Measurements from ENCODE around the gene MICU2. TPM values are rescaled to one million over a fixed set of nuclear protein-coding genes. Genes with fewer than 3 reads are reported as not detected.

MICU2 gene
- total RNA-seq, result 64.4 TPM
- 10 to 100 TPM; 57.5 to 78.8 (median 62.7) TPM for polyA plus RNA-seq (ENCODE audit: insufficient read depth in 1 of 8, insufficient read length in 8 of 8, low replicate concordance in 1 of 8)
- long read RNA-seq, donor 1, transcript MICU2-201 (12 exons, 1,920 nt), result major isoform, 10 of 11 reads
- long read RNA-seq, donor 1, partial matches to known transcripts, result 0 of 11 reads
- long read RNA-seq, donor 1, other reads (novel, unspliced or antisense), result 0 of 11 reads
- long read RNA-seq, donor 2, result 0 reads
- long read RNA-seq, donor 3, transcript MICU2-201 (12 exons, 1,920 nt), result major isoform, 14 of 16 reads
- long read RNA-seq, donor 3, partial matches to known transcripts, result 0 of 16 reads
- long read RNA-seq, donor 3, other reads (novel, unspliced or antisense), result 0 of 16 reads
- long read RNA-seq, donor 4, transcript MICU2-201 (12 exons, 1,920 nt), result major isoform, 7 of 7 reads
- long read RNA-seq, donor 4, partial matches to known transcripts, result 0 of 7 reads
- long read RNA-seq, donor 4, other reads (novel, unspliced or antisense), result 0 of 7 reads
- long read RNA-seq, donor 5, transcript MICU2-201 (12 exons, 1,920 nt), result major isoform, 30 of 32 reads
- long read RNA-seq, donor 5, partial matches to known transcripts, result 0 of 32 reads
- long read RNA-seq, donor 5, other reads (novel, unspliced or antisense), result 0 of 32 reads
- long read RNA-seq, donor 6, transcript MICU2-201 (12 exons, 1,920 nt), result major isoform, 15 of 26 reads
- long read RNA-seq, donor 6, partial matches to known transcripts, result 7 of 26 reads
- long read RNA-seq, donor 6, other reads (novel, unspliced or antisense), result 0 of 26 reads
- long read RNA-seq, donor 7, transcript MICU2-201 (12 exons, 1,920 nt), result major isoform, 17 of 17 reads
- long read RNA-seq, donor 7, partial matches to known transcripts, result 0 of 17 reads
- long read RNA-seq, donor 7, other reads (novel, unspliced or antisense), result 0 of 17 reads
- long read RNA-seq, donor 8, transcript MICU2-201 (12 exons, 1,920 nt), result major isoform, 11 of 11 reads
- long read RNA-seq, donor 8, partial matches to known transcripts, result 0 of 11 reads
- long read RNA-seq, donor 8, other reads (novel, unspliced or antisense), result 0 of 11 reads
- long read RNA-seq, donor 9, transcript MICU2-201 (12 exons, 1,920 nt), result major isoform, 12 of 14 reads
- long read RNA-seq, donor 9, partial matches to known transcripts, result 0 of 14 reads
- long read RNA-seq, donor 9, other reads (novel, unspliced or antisense), result 0 of 14 reads
- long read RNA-seq, donor 10, transcript MICU2-201 (12 exons, 1,920 nt), result major isoform, 21 of 24 reads
- long read RNA-seq, donor 10, partial matches to known transcripts, result 0 of 24 reads
- long read RNA-seq, donor 10, other reads (novel, unspliced or antisense), result 0 of 24 reads
- long read RNA-seq, donor 11, transcript MICU2-201 (12 exons, 1,920 nt), result major isoform, 14 of 18 reads
- long read RNA-seq, donor 11, partial matches to known transcripts, result 0 of 18 reads
- long read RNA-seq, donor 11, other reads (novel, unspliced or antisense), result 0 of 18 reads

GRCh38 chr13:21603531-21604448 is at the start of gene MICU2:
TSS of gene MICU2 (minus strand) at chr13:21604170. CDS start at chr13:21604148, 22 bp downstream.
- Histone ChIP-seq H3K4me1 (ENCODE audit: control insufficient read depth, insufficient read depth, low read length) (no peaks in the 10 kb centered on the region), H3K27ac (ENCODE audit: low read length) (peak within 1 kb of the TSS; percentile 96), H3K36me3 (ENCODE audit: control insufficient read depth, insufficient read depth, low read length) (peaks cover 3% of the 10 kb centered on the region), H3K27me3 (ENCODE audit: control insufficient read depth, insufficient read depth, low read length) (peaks cover 4% of the 10 kb centered on the region), H3K4me3 (ENCODE audit: low read length) (peak within 1 kb of the TSS; percentile 94), H3K9me3 (replicated peaks; ENCODE audit: control insufficient read depth, low read depth, low read length) (no peaks in the 10 kb centered on the region)
- peak; percentile 97 for DNase-seq
- WGBS (ENCODE audit: insufficient coverage), result under 1% methylated on average over 57 of the region's 77 CpGs

DNA sequence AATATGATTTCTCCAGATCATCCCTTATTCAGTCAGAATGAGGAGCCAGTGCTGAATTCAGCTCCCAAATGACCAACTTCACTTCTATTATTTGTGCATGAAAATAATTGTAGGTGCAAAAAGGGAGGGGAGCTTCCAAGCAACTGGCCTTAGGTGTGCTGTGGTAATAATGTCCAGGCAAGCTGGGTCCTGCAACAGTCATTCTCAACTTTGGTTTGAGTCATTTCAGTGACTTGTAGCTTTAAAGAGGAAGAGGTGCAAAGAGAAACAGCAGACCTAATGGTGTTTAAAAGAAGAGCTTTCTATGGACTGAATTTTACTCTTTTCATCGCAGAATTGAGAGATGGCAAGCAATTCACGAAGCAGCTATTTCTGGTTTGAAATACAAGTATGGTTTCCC is 37.7 kb upstream of the MICU2 start:
- H3K27ac ChIP-seq (ENCODE audit: low read length), result no peak overlapping the region
- H3K4me3 ChIP-seq (ENCODE audit: low read length), result no peak overlapping the region
- no peak for DNase-seq
- H3K4me1 ChIP-seq (ENCODE audit: control insufficient read depth, insufficient read depth, low read length), result no peaks in the 10 kb centered on the region
- WGBS (ENCODE audit: insufficient coverage), result 80% methylated on average over 2 of the region's 2 CpGs
- no peaks in the 10 kb centered on the region for H3K27me3 ChIP-seq (ENCODE audit: control insufficient read depth, insufficient read depth, low read length)
- no peaks in the 10 kb centered on the region for H3K36me3 ChIP-seq (ENCODE audit: control insufficient read depth, insufficient read depth, low read length)
- no peaks in the 10 kb centered on the region for H3K9me3 ChIP-seq (replicated peaks; ENCODE audit: control insufficient read depth, low read depth, low read length)

GRCh38 chr13:21639561-21639960 is 35.6 kb upstream of the MICU2 start:
- H3K4me3 ChIP-seq (ENCODE audit: low read length), result no peak overlapping the region
- H3K27me3 ChIP-seq (ENCODE audit: control insufficient read depth, insufficient read depth, low read length), result no peaks in the 10 kb centered on the region
- no peak overlapping the region for H3K27ac ChIP-seq (ENCODE audit: low read length)
- DNase-seq, result no peak
- 13% methylated on average over 1 of the region's 5 CpGs for WGBS (ENCODE audit: insufficient coverage)
- H3K4me1 ChIP-seq (ENCODE audit: control insufficient read depth, insufficient read depth, low read length), result no peaks in the 10 kb centered on the region
- no peaks in the 10 kb centered on the region for H3K36me3 ChIP-seq (ENCODE audit: control insufficient read depth, insufficient read depth, low read length)
- H3K9me3 ChIP-seq (replicated peaks; ENCODE audit: control insufficient read depth, low read depth, low read length), result no peaks in the 10 kb centered on the region

DNA sequence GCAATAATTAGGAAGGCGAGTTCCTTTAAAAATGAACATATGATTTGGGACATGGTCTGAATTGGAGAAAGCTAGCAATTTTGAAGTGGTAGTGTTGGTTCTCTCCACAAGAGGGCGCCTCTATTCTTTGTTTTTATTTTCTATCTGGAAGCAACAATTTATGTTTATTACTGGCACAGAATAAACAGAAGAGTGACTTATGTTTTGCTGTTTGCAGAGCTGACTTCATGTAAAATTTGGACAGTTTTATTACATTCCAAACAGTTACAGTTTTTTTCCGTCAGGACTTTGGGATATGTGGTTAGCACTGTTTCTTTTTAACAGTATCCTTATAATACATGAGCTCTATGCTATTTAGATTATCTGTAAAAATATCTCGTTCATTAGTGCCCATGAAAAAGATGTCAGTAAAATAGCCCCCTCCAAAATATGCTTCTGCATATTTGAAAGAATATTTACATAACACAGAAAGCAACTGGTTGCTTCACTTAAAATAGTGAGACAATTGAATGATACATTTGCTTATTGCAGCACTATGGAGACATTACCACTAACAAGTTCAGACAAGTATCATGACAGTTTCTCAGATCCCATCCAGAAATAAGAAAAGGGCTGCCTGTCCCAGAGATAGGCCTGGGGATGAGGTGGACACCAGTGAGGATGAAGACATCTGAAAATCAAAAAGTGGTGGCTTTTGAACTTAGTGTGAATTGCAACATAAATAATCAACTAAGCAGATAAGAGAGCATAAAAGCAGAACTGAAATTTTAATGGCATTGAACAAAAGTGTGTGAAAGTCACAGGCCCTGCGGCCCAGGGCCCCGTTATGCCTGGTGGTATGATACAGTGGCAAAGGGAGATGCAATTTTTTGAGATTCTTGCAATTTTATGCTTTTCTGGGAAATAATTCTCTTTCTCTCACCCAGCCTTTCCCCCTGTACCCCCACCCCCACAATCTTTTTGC is 34.6 kb upstream of the MICU2 start:
- Histone ChIP-seq H3K9me3 (replicated peaks; ENCODE audit: control insufficient read depth, low read depth, low read length) (no peaks in the 10 kb centered on the region), H3K4me1 (ENCODE audit: control insufficient read depth, insufficient read depth, low read length) (no peaks in the 10 kb centered on the region), H3K36me3 (ENCODE audit: control insufficient read depth, insufficient read depth, low read length) (no peaks in the 10 kb centered on the region), H3K4me3 (ENCODE audit: low read length) (no peak overlapping the region), H3K27me3 (ENCODE audit: control insufficient read depth, insufficient read depth, low read length) (no peaks in the 10 kb centered on the region), H3K27ac (ENCODE audit: low read length) (no peak overlapping the region)
- peak; percentile 63 for DNase-seq
- WGBS (ENCODE audit: insufficient coverage), result no CpG with 5 or more reads among the region's 6 CpGs

- H3K9me3 ChIP-seq (replicated peaks; ENCODE audit: control insufficient read depth, low read depth, low read length), result no peaks in the 10 kb centered on the region
- no peaks in the 10 kb centered on the region for H3K27me3 ChIP-seq (ENCODE audit: control insufficient read depth, insufficient read depth, low read length)
- no peak for DNase-seq
- WGBS (ENCODE audit: insufficient coverage), result 79% methylated on average over 7 of the region's 13 CpGs
- H3K27ac ChIP-seq (ENCODE audit: low read length), result no peak overlapping the region
- no peaks in the 10 kb centered on the region for H3K4me1 ChIP-seq (ENCODE audit: control insufficient read depth, insufficient read depth, low read length)
- H3K36me3 ChIP-seq (ENCODE audit: control insufficient read depth, insufficient read depth, low read length), result no peaks in the 10 kb centered on the region
- no peak overlapping the region for H3K4me3 ChIP-seq (ENCODE audit: low read length)
Measured at GRCh38 chr13:21637296-21637695, 33.3 kb upstream of the MICU2 start.

GRCh38 chr13:21636656-21637055 is 32.7 kb upstream of the MICU2 start:
- no peak overlapping the region for H3K4me3 ChIP-seq (ENCODE audit: low read length)

GRCh38 chr13:21632196-21632595 is 28.2 kb upstream of the MICU2 start:
- Histone ChIP-seq H3K36me3 (ENCODE audit: control insufficient read depth, insufficient read depth, low read length) (no peaks in the 10 kb centered on the region), H3K4me3 (ENCODE audit: low read length) (no peak overlapping the region), H3K27me3 (ENCODE audit: control insufficient read depth, insufficient read depth, low read length) (no peaks in the 10 kb centered on the region), H3K4me1 (ENCODE audit: control insufficient read depth, insufficient read depth, low read length) (no peaks in the 10 kb centered on the region), H3K27ac (ENCODE audit: low read length) (no peak overlapping the region), H3K9me3 (replicated peaks; ENCODE audit: control insufficient read depth, low read depth, low read length) (peaks cover 6% of the 10 kb centered on the region)
- DNase-seq, result no peak

More at GRCh38 chr13:21636656-21637055, 32.7 kb upstream of the MICU2 start:
- Histone ChIP-seq H3K27me3 (ENCODE audit: control insufficient read depth, insufficient read depth, low read length) (no peaks in the 10 kb centered on the region), H3K27ac (ENCODE audit: low read length) (no peak overlapping the region), H3K9me3 (replicated peaks; ENCODE audit: control insufficient read depth, low read depth, low read length) (peaks cover 2% of the 10 kb centered on the region), H3K36me3 (ENCODE audit: control insufficient read depth, insufficient read depth, low read length) (no peaks in the 10 kb centered on the region), H3K4me1 (ENCODE audit: control insufficient read depth, insufficient read depth, low read length) (no peaks in the 10 kb centered on the region)
- DNase-seq, result no peak
- WGBS (ENCODE audit: insufficient coverage), result 73% methylated on average over 3 of the region's 3 CpGs

GRCh38 chr13:21625366-21625765 is 21.4 kb upstream of the MICU2 start:
- 65% methylated on average over 4 of the region's 8 CpGs for WGBS (ENCODE audit: insufficient coverage)
- peak; percentile 52 for DNase-seq
- Histone ChIP-seq H3K4me1 (ENCODE audit: control insufficient read depth, insufficient read depth, low read length) (no peaks in the 10 kb centered on the region), H3K9me3 (replicated peaks; ENCODE audit: control insufficient read depth, low read depth, low read length) (no peaks in the 10 kb centered on the region), H3K27me3 (ENCODE audit: control insufficient read depth, insufficient read depth, low read length) (no peaks in the 10 kb centered on the region), H3K4me3 (ENCODE audit: low read length) (no peak overlapping the region), H3K36me3 (ENCODE audit: control insufficient read depth, insufficient read depth, low read length) (no peaks in the 10 kb centered on the region), H3K27ac (ENCODE audit: low read length) (no peak overlapping the region)

Data from muscle of leg (tissue), 16 donors.